Lung (tissue), 12 donors: ENCODE results near the gene NANOS2. TPM values are rescaled to one million over a fixed set of nuclear protein-coding genes. Genes with fewer than 3 reads are reported as not detected.

Experiments
- ATAC-seq: fragments of 200-7000 bp; cut with Tn5 transposase; one replicate; pipeline ENCODE4 v1.9.1; 2020; ENCODE audit warnings: moderate number of reproducible peaks; ENCODE audit not compliant: insufficient read depth, low FRiP score
- DNase-seq, 3 donors: peaks; one replicate each; pipeline ENCODE4 v3.0.0-alpha.2; 2013 to 2017
- H3K27ac ChIP-seq, 2 donors: one replicate each; pipeline ENCODE4 v1.5.1; 2013; ENCODE audit warnings: mild to moderate bottlenecking in 2 of 2, moderate library complexity in 2 of 2, control low read depth in 1 of 2, inconsistent platforms in 1 of 2, low read depth in 1 of 2, low read length in 1 of 2
- H3K27me3 ChIP-seq, 3 donors: one replicate each; pipeline ENCODE4 v1.5.1; 2013; ENCODE audit warnings: low read length in 2 of 3; ENCODE audit not compliant: control insufficient read depth in 3 of 3, insufficient read depth in 3 of 3
- H3K36me3 ChIP-seq, 4 donors: one replicate each; pipeline ENCODE4 v1.5.1; 2013; ENCODE audit warnings: low read length in 4 of 4, mild to moderate bottlenecking in 1 of 4, moderate library complexity in 1 of 4; ENCODE audit not compliant: control insufficient read depth in 4 of 4, insufficient read depth in 4 of 4
- H3K4me1 ChIP-seq, 5 donors: one replicate each; pipeline ENCODE4 v1.5.1; 2013; ENCODE audit warnings: low read length in 5 of 5, mild to moderate bottlenecking in 2 of 5, moderate library complexity in 1 of 5; ENCODE audit not compliant: control insufficient read depth in 5 of 5, insufficient read depth in 5 of 5
- H3K4me3 ChIP-seq: one replicate; pipeline ENCODE4 v1.5.1; 2013; ENCODE audit warnings: mild to moderate bottlenecking, control low read depth, moderate library complexity
- H3K9ac ChIP-seq, 2 donors: one replicate each; pipeline ENCODE4 v1.5.1; 2013; ENCODE audit warnings: low read length in 2 of 2, control low read depth in 1 of 2; ENCODE audit not compliant: insufficient read depth in 1 of 2
- H3K9me3 ChIP-seq, 4 donors: one replicate each; pipeline ENCODE4 v1.5.1; 2013; ENCODE audit warnings: low read length in 3 of 4, mild to moderate bottlenecking in 1 of 4, moderate library complexity in 1 of 4; ENCODE audit not compliant: control insufficient read depth in 4 of 4, insufficient read depth in 3 of 4
- WGBS, 2 donors: extraction: QIAGEN DNeasy Blood & Tissue Kit; methylation state at CpG; one replicate each; pipeline ENCODE4 v1.1.7; 2013; 5-methylcytosine and 5-hydroxymethylcytosine counted together
- polyA plus RNA-seq, 2 donors: library from polyadenylated mRNA; stranded (reverse); fragments of 200-250 nt; gene quantifications; one replicate each; pipeline ENCODE4 v1.2.1, GENCODE V29; 2013
- total RNA-seq, 2 donors: library from RNA; depleted of rRNA in 1 of 2; stranded (reverse); fragments of >200 nt in 1 of 2; gene quantifications; one replicate each; pipeline ENCODE4 v1.2.1, GENCODE V29; 2014 to 2021
- TF ChIP-seq, protein P1 (sequence below): IDR thresholded peaks from 2 replicates; pipeline ENCODE4 v1.5.1; 2012; ENCODE audit warnings: mild to moderate bottlenecking; ENCODE audit errors: control extremely low read depth, extremely low read depth
- donor health status: control.
- donor health status: control.
- donor health status: Bipolar disorder and iron deficiency.
- donor health status: healthy.
- donor health status: DM: yes; HTN: yes; CAD: no.

The NANOS2 gene
- total and polyA plus RNA-seq, 4 donors: not detected

DNA sequence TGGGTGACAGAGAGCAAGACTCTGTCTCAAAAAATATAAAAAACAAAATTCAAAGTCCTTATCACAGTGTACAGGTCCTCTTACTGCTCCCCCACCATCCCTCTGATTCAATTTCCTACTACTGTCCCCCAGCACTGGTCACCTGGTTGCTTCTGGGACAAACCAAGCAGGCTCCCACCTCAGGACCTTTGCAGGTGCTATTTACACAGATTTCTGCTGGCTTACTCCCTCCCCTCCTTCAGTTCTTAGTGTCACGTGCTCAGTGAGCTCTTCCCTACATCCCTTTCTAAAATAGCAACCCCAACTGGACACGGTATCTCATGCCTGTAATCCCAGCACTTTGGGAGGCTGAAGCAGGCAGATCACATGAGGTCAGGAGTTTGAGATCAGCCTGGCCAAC lies 34.6 kb downstream of the NANOS2 start:
- ATAC-seq: no peak

DNA sequence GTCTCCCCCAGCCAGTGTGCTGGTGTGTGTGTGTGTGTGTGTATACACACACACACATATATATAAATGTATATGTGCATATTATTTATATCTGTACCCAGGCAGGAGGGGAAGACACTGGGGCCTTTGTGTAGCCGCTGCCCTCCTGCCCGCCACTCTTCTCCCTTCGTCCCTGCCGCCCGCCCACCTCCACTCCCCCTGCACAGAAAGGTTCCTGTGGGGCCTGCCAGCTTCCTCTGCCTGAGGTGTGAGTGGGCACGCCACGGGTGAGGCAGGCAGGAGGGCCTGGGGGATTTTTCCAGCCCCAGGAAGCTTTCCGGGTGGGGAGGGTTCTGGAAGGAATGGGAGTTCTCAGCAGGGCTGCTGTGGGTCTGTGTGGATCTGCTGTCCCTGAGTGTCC lies 35.5 kb downstream of the NANOS2 start:
- H3K27ac ChIP-seq: peak overlapping the region in 1 of 2 donors; percentile 9
- DNase-seq (peak in 2 of 3 donors; percentile 50), ATAC-seq (no peak)
- no peaks in the 10 kb centered on the region for H3K9me3 ChIP-seq
- TF ChIP-seq, protein P1, sequence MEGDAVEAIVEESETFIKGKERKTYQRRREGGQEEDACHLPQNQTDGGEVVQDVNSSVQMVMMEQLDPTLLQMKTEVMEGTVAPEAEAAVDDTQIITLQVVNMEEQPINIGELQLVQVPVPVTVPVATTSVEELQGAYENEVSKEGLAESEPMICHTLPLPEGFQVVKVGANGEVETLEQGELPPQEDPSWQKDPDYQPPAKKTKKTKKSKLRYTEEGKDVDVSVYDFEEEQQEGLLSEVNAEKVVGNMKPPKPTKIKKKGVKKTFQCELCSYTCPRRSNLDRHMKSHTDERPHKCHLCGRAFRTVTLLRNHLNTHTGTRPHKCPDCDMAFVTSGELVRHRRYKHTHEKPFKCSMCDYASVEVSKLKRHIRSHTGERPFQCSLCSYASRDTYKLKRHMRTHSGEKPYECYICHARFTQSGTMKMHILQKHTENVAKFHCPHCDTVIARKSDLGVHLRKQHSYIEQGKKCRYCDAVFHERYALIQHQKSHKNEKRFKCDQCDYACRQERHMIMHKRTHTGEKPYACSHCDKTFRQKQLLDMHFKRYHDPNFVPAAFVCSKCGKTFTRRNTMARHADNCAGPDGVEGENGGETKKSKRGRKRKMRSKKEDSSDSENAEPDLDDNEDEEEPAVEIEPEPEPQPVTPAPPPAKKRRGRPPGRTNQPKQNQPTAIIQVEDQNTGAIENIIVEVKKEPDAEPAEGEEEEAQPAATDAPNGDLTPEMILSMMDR: no peak
- H3K36me3 ChIP-seq: peaks cover 0 to 2% (median 0%) of the 10 kb centered on the region in 4 donors
- H3K9ac ChIP-seq: peak overlapping the region in 1 of 2 donors; percentile 25
- H3K4me1 ChIP-seq: peaks cover 2 to 31% (median 8%) of the 10 kb centered on the region in 5 donors
- 56 to 62% methylated on average over 8 of the region's 8 CpGs for WGBS, 2 donors
- H3K27me3 ChIP-seq: no peaks in the 10 kb centered on the region
- H3K4me3 ChIP-seq: no peak overlapping the region

More for the DNA sequence above, 34.6 kb downstream of the NANOS2 start:
- TF ChIP-seq, protein P1: no peak
- Histone ChIP-seq H3K9me3 (no peaks in the 10 kb centered on the region), H3K4me3 (no peak overlapping the region), H3K36me3 (peaks cover 0 to 10% (median 1%) of the 10 kb centered on the region in 4 donors), H3K9ac (no peak overlapping the region), H3K4me1 (peaks cover 2 to 39% (median 16%) of the 10 kb centered on the region in 5 donors), H3K27me3 (no peaks in the 10 kb centered on the region), H3K27ac (no peak overlapping the region)
- 86 to 91% methylated on average over 2 of the region's 2 CpGs for WGBS, 2 donors
- no peak for DNase-seq

DNA sequence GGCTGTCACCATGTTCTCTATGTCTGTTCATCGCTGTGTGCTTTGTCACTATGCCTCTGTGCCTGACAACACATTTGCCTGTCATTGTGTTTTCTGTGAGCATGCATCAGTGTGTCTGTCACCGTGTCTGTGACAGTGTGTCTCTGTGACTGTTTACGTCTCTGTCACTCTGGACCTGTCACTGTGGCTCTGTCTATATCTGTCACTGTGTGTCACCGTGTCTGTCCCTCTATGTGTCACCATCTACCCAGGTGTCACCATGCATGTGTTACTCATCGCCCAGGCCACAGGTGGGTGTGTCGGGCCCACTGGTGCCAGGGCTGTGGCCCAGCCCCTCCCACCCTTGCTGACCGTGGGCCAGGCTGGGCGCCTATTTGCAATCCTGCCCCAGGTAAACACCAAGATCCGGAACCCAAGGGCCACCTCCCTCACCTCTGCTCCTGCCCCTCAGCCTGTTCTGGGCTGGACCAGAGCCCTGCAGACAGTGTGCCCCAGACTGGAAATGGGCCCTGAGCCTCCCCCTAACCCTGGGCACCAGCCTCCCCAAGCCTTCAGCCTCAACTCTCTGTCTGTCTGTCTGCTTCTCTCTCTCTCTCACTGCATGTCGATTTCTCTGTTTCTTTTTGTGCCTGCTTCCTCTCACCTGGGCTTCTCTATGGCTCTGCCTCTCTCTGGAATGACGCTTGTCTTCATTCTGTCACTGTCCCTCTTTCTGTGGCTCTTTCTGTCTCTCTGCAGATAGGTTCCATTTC lies 36.4 kb downstream of the NANOS2 start:
- DNase-seq (no peak), ATAC-seq (no peak)
- Histone ChIP-seq H3K9me3 (no peaks in the 10 kb centered on the region), H3K27me3 (no peaks in the 10 kb centered on the region), H3K4me3 (no peak overlapping the region), H3K9ac (peak overlapping the region; percentile 25 to 46), H3K27ac (peak overlapping the region in 1 of 2 donors; percentile 34), H3K36me3 (no peaks in the 10 kb centered on the region), H3K4me1 (peaks cover 0 to 27% (median 3%) of the 10 kb centered on the region in 5 donors)
- WGBS, 2 donors: 69 to 73% methylated on average over 11 of the region's 11 CpGs
- TF ChIP-seq, protein P1: no peak
